Measurements from ENCODE around the gene FOSB.

Gene FOSB

DNA sequence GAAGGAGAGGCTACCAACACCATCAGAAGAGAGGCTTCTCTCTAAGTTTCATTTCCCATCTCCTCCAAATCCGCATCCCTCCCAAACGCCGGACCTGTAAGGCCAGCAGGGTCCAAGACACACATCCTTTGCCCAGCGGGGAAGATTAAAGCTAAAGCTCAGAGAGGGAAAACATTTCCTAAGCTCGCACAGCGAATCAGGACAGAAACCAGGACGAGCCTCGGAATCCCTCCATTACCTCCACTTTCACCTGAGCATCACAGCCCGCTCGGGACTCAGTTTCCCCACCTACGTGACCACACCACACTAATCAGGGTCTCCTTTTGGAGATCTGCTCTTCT, 711 bp upstream of the FOSB start:
- peak overlapping the region; percentile 59 to 61 for H3K4me3 ChIP-seq (replicated peaks in 1 of 2; ENCODE audit: low read depth in 2 of 2, low read length in 2 of 2)
- TF ChIP-seq, protein P1, sequence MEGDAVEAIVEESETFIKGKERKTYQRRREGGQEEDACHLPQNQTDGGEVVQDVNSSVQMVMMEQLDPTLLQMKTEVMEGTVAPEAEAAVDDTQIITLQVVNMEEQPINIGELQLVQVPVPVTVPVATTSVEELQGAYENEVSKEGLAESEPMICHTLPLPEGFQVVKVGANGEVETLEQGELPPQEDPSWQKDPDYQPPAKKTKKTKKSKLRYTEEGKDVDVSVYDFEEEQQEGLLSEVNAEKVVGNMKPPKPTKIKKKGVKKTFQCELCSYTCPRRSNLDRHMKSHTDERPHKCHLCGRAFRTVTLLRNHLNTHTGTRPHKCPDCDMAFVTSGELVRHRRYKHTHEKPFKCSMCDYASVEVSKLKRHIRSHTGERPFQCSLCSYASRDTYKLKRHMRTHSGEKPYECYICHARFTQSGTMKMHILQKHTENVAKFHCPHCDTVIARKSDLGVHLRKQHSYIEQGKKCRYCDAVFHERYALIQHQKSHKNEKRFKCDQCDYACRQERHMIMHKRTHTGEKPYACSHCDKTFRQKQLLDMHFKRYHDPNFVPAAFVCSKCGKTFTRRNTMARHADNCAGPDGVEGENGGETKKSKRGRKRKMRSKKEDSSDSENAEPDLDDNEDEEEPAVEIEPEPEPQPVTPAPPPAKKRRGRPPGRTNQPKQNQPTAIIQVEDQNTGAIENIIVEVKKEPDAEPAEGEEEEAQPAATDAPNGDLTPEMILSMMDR (IDR thresholded peaks at IDR 0.05; ENCODE audit: low read depth, low read length) = no peak
- peak in 1 of 2 donors; percentile 31 for DNase-seq (ENCODE audit: low read depth in 2 of 2)

DNA sequence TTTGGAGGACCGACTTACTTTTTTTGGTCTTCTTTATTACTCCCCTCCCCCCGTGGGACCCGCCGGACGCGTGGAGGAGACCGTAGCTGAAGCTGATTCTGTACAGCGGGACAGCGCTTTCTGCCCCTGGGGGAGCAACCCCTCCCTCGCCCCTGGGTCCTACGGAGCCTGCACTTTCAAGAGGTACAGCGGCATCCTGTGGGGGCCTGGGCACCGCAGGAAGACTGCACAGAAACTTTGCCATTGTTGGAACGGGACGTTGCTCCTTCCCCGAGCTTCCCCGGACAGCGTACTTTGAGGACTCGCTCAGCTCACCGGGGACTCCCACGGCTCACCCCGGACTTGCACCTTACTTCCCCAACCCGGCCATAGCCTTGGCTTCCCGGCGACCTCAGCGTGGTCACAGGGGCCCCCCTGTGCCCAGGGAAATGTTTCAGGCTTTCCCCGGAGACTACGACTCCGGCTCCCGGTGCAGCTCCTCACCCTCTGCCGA, 409 bp downstream of the FOSB start:
- DNase-seq (ENCODE audit: low read depth in 2 of 2) = peak in 1 of 2 donors; percentile 43
- TF ChIP-seq, protein P1 (IDR thresholded peaks at IDR 0.05; ENCODE audit: low read depth, low read length) = peak; percentile 3

DNA sequence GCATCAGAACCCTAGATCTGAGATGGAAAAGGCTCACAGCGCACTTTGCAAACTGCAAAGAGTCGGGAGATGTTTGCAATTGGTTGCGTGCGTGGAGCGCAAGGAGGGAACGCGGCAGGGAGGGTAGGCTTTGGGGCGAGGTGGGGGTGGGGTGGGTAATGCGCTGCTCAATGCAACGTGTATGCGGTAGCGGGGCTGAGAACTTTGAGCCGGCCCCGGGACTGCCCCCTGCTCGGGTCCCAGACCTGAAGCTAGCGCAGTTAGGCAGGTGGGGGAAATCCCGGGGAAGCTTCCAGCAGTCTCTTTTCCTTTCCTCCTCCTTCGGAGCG, 971 bp downstream of the FOSB start:
- DNase-seq (ENCODE audit: low read depth in 2 of 2) = no peak
- TF ChIP-seq, protein P1 (IDR thresholded peaks at IDR 0.05; ENCODE audit: low read depth, low read length) = no peak
- peak overlapping the region; percentile 69 to 81 for H3K4me3 ChIP-seq (replicated peaks in 1 of 2; ENCODE audit: low read depth in 2 of 2, low read length in 2 of 2)

More for the DNA sequence above, 409 bp downstream of the FOSB start:
- peak overlapping the region; percentile 69 to 81 for H3K4me3 ChIP-seq (replicated peaks in 1 of 2; ENCODE audit: low read depth in 2 of 2, low read length in 2 of 2)

DNA sequence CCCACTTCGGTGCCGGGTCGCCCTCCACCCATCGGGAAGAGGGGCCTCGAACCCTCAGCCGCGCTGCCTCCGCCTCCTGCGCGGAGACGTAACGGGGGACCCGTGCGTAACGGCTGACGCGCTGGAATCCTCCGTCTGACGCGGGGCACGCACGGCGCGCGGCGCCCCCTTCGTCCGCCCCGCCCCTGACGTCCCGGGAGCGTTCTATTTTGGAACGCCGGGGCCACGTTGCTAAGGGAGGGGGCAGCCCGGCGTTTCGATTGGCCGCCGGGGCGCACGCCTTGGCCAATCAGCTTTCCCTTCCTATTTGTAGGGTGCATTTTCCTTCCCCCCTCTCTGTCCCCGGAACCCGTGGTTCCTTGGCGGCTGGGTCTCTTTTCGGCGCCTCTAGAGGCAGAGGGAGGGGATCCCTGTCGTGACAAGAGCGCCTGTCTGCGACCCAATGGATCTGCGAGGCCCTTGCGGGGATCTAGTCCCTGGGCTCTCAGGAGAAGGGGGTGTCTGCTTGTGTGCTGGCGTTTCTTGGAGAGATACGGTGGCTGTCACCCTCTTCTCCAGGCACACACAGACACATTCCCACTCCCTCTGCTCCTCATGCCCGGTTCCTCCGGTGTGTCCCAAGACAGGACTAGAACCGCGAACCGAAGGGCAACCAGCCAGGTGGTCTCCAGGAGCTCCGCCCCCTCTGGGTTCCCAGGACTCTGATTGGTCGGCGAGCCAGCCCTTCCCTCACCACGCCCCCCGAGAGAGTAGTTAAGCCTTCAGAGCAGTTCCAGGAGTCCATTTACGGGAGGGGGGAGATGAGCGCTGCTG, 1.5 kb downstream of the FOSB start:
- peak; percentile 93 to 97 for DNase-seq (ENCODE audit: low read depth in 2 of 2)
- TF ChIP-seq, protein P1 (IDR thresholded peaks at IDR 0.05; ENCODE audit: low read depth, low read length) = no peak
- peak overlapping the region; percentile 69 to 81 for H3K4me3 ChIP-seq (replicated peaks in 1 of 2; ENCODE audit: low read depth in 2 of 2, low read length in 2 of 2)

DNA sequence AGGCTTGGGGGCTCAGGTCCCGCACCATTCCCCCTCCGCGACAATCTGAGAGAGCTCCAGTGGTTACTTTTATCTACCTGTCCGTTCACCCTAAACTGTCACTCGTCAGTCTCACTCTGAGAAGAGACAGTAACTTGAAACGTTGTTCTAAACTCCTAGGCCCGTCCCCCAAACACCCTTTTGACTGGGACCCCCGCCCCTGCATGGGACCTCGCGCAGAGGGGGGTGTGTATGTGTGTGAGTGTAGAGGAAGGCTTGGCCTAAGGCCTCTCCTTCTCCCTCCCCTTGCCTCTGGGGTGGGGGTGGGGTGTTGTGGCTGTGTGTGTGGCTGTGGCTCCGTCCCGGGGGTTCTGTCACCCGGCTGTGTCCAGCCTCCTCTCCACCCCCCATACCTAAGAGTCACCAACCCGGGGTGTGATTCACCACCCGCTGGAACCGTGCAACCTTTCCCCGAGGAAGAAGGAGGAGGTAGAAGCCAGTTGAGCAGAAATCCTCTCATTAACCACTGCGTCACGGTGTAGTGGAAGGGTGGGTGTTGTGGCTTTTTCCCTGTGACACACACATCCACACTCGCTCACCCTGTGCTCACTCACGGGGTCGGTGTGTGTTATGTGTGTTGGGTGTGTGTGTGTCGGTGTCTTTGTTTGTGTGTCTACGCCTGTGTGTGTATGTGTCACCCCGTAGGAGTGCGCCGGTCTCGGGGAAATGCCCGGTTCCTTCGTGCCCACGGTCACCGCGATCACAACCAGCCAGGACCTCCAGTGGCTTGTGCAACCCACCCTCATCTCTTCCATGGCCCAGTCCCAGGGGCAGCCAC, 2.4 kb downstream of the FOSB start:
- DNase-seq (ENCODE audit: low read depth in 2 of 2) = peak; percentile 65 to 72
- H3K4me3 ChIP-seq (replicated peaks in 1 of 2; ENCODE audit: low read depth in 2 of 2, low read length in 2 of 2) = peak overlapping the region; percentile 69 to 81
- TF ChIP-seq, protein P1 (IDR thresholded peaks at IDR 0.05; ENCODE audit: low read depth, low read length) = no peak

DNA sequence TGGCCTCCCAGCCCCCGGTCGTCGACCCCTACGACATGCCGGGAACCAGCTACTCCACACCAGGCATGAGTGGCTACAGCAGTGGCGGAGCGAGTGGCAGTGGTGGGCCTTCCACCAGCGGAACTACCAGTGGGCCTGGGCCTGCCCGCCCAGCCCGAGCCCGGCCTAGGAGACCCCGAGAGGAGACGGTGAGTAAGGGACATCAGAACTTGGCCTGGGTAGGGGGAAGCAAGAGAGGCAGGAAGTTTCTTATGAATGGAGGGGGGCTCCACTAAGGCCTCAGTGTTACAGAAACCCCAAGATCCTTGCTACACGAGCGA, 2.9 kb downstream of the FOSB start:
- TF ChIP-seq, protein P1 (IDR thresholded peaks at IDR 0.05; ENCODE audit: low read depth, low read length) = no peak
- H3K4me3 ChIP-seq (replicated peaks in 1 of 2; ENCODE audit: low read depth in 2 of 2, low read length in 2 of 2) = no peak overlapping the region
- DNase-seq (ENCODE audit: low read depth in 2 of 2) = peak in 1 of 2 donors; percentile 36
